GM12878 (cell line): ENCODE measurements around the gene DDX39B. TPM values are rescaled to one million over a fixed set of nuclear protein-coding genes. Genes with fewer than 3 reads are reported as not detected.

Experiments used
- CUX1 ChIP-seq: IDR thresholded peaks from 2 replicates; pipeline ENCODE4 v1.6.1; 2012; ENCODE audit warnings: improper control_type of control experiment, low read depth, low read length; ENCODE audit not compliant: insufficient replicate concordance
- DPF2 ChIP-seq: fragments of 450-650 bp; IDR thresholded peaks from 2 replicates; pipeline ENCODE4 v1.6.1; 2017; ENCODE audit warnings: mild to moderate bottlenecking
- FOS ChIP-seq: IDR thresholded peaks from 3 replicates; pipeline ENCODE4 v1.6.1; 2011; ENCODE audit warnings: borderline replicate concordance; ENCODE audit not compliant: insufficient read length; ENCODE audit errors: extremely low read depth
- IKZF1 ChIP-seq: fragments of 450-650 bp; conservative IDR thresholded peaks from 2 replicates; pipeline ENCODE4 v1.6.1; 2017; ENCODE audit warnings: antibody characterized with exemption, mild to moderate bottlenecking
- NR2F1 ChIP-seq: fragments of 450-650 bp; conservative IDR thresholded peaks from 2 replicates; pipeline ENCODE4 v1.6.1; 2017; ENCODE audit warnings: mild to moderate bottlenecking
- NRF1 ChIP-seq: conservative IDR thresholded peaks from 2 replicates; pipeline ENCODE4 v1.6.1; 2011; ENCODE audit warnings: mild to moderate bottlenecking, low read depth, low read length, improper control_type of control experiment
- RAD51 ChIP-seq: fragments of 450-650 bp; IDR thresholded peaks from 2 replicates; pipeline ENCODE4 v1.6.1; 2016; ENCODE audit warnings: moderate library complexity, mild to moderate bottlenecking, inconsistent platforms
- STAT1 ChIP-seq: fragments of 450-650 bp; conservative IDR thresholded peaks from 2 replicates; pipeline ENCODE4 v1.6.1; 2014; ENCODE audit warnings: antibody characterized with exemption, mild to moderate bottlenecking
- ZNF687 ChIP-seq: fragments of 450-650 bp; IDR thresholded peaks from 2 replicates; pipeline ENCODE4 v1.6.1; 2017; ENCODE audit warnings: mild to moderate bottlenecking, moderate library complexity
- polyA plus RNA-seq, 11 experiments: library from polyadenylated mRNA; depleted of rRNA in 4 of 11; unstranded in 6 of 11; stranded (reverse) in 5 of 11; fragments of >200 nt; fragmentation: Nextera tagmentation in 4 of 11; fragmentation: Illumina TruSeq in 1 of 11; extraction: Ambion mirVana in 4 of 11; extraction: Trizol in 1 of 11; gene quantifications; 1 replicate in 1 of 11; 2 replicates in 10 of 11; pipeline versions ENCODE4 v1.2.1 to v1.2.3, GENCODE V29; 2011 to 2016; ENCODE audit warnings: inconsistent platforms in 2 of 11, missing spikeins in 2 of 11, low read depth in 1 of 11
- total RNA-seq, 4 experiments: library from RNA; depleted of rRNA in 3 of 4; stranded (reverse); fragments of >200 nt in 3 of 4; fragmentation: Illumina TruSeq in 1 of 4; extraction: Trizol in 1 of 4; gene quantifications; 2 replicates each; pipeline versions ENCODE4 v1.2.1 to v1.2.3, GENCODE V29; 2013 to 2021
- TF ChIP-seq, protein P1 (sequence below): fragments of 450-650 bp; formaldehyde crosslinking; IDR thresholded peaks from 2 replicates; pipeline ENCODE4 v1.5.0; 2022; ENCODE audit warnings: mild to moderate bottlenecking, missing genetic modification characterization
- TF ChIP-seq, protein P2 (sequence below): IDR thresholded peaks from 2 replicates; pipeline ENCODE4 v1.6.1; 2011; ENCODE audit warnings: borderline replicate concordance, low read depth, mild to moderate bottlenecking, moderate library complexity, low read length; ENCODE audit not compliant: insufficient read depth, poor library complexity, severe bottlenecking
- TF ChIP-seq, protein P3 (sequence below): fragments of 450-650 bp; conservative IDR thresholded peaks from 2 replicates; pipeline ENCODE4 v1.6.1; 2017; ENCODE audit warnings: mild to moderate bottlenecking, moderate library complexity

Gene DDX39B
- total and polyA plus RNA-seq, 10 of the 15 experiments (the other 5 are each of a cell fraction or from before 2014, with no cell fraction given): 271 to 661 (median 330) TPM

DNA sequence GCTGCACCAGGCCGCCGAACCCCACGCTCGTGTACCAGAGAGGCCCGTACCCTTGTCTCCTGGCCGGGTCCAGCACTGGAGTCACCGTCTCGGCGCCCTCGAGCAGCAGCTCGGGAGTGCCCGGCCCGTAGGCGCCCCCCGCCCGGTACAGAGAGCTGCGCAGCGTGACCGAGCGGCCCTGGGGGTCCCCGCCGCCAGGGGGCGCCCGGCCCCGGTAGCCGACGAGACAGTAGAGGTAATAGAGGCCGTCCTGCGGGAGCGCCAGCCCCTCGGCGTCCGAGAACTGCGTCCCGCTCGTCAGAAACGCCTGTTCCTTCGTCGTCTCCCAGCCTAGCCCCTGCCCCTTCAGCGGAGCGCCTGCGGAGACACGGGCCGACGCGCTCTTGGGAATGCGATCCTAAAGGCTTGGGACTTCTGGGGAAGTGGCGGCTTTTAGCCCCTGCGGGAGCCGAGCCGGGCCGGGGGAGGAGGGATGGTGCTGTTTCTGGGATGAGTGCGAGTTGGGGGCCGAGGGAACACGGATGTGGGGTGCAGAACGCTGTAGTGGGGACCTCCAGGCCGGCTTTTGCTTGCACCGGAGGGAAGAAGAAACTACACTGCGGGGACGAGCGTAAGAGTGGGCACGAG is 39.1 kb upstream of the DDX39B start (continued):
- TF ChIP-seq, protein P1, sequence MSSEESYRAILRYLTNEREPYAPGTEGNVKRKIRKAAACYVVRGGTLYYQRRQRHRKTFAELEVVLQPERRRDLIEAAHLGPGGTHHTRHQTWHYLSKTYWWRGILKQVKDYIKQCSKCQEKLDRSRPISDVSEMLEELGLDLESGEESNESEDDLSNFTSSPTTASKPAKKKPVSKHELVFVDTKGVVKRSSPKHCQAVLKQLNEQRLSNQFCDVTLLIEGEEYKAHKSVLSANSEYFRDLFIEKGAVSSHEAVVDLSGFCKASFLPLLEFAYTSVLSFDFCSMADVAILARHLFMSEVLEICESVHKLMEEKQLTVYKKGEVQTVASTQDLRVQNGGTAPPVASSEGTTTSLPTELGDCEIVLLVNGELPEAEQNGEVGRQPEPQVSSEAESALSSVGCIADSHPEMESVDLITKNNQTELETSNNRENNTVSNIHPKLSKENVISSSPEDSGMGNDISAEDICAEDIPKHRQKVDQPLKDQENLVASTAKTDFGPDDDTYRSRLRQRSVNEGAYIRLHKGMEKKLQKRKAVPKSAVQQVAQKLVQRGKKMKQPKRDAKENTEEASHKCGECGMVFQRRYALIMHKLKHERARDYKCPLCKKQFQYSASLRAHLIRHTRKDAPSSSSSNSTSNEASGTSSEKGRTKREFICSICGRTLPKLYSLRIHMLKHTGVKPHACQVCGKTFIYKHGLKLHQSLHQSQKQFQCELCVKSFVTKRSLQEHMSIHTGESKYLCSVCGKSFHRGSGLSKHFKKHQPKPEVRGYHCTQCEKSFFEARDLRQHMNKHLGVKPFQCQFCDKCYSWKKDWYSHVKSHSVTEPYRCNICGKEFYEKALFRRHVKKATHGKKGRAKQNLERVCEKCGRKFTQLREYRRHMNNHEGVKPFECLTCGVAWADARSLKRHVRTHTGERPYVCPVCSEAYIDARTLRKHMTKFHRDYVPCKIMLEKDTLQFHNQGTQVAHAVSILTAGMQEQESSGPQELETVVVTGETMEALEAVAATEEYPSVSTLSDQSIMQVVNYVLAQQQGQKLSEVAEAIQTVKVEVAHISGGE (CRISPR knock-in tag): no peak
- TF ChIP-seq IKZF1 (peak; percentile 87), STAT1 (0 out of 2 replicates have a peak, but pooled peaks have one; percentile 76), NRF1 (0 out of 2 replicates have a peak, but pooled peaks have one; percentile 2), RAD51 (no peak), FOS (no peak), ZNF687 (peak; percentile 71), DPF2 (peak; percentile 72), CUX1 (no peak), NR2F1 (peak; percentile 71)
- TF ChIP-seq, protein P2, sequence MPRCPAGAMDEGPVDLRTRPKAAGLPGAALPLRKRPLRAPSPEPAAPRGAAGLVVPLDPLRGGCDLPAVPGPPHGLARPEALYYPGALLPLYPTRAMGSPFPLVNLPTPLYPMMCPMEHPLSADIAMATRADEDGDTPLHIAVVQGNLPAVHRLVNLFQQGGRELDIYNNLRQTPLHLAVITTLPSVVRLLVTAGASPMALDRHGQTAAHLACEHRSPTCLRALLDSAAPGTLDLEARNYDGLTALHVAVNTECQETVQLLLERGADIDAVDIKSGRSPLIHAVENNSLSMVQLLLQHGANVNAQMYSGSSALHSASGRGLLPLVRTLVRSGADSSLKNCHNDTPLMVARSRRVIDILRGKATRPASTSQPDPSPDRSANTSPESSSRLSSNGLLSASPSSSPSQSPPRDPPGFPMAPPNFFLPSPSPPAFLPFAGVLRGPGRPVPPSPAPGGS: no peak
- TF ChIP-seq, protein P3, sequence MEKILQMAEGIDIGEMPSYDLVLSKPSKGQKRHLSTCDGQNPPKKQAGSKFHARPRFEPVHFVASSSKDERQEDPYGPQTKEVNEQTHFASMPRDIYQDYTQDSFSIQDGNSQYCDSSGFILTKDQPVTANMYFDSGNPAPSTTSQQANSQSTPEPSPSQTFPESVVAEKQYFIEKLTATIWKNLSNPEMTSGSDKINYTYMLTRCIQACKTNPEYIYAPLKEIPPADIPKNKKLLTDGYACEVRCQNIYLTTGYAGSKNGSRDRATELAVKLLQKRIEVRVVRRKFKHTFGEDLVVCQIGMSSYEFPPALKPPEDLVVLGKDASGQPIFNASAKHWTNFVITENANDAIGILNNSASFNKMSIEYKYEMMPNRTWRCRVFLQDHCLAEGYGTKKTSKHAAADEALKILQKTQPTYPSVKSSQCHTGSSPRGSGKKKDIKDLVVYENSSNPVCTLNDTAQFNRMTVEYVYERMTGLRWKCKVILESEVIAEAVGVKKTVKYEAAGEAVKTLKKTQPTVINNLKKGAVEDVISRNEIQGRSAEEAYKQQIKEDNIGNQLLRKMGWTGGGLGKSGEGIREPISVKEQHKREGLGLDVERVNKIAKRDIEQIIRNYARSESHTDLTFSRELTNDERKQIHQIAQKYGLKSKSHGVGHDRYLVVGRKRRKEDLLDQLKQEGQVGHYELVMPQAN: no peak
